ENCODE results near the gene TRPM2.

The TRPM2 gene

DNA sequence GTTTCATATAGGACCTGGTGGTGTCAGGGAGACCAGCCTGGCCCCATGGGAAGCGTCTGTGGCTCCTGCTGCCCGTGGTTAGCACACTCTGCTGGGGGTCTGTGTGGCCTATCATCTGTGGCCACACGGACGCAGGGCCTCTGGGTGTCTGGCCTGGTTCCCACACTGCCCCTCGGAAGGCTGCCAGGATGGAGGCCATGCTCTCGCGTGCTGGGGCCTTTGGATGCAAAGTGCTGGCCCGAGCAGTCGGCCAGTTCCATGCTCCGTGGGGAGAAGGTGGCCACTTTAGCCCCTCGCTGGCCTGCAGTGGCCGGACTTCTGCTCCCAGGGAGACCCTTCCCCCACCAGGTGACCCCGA is 81.1 kb downstream of the TRPM2 start:
- TF ChIP-seq ZFX (IDR thresholded peaks at IDR 0.05; ENCODE audit: borderline replicate concordance): no peak
- TF ChIP-seq, protein P1, sequence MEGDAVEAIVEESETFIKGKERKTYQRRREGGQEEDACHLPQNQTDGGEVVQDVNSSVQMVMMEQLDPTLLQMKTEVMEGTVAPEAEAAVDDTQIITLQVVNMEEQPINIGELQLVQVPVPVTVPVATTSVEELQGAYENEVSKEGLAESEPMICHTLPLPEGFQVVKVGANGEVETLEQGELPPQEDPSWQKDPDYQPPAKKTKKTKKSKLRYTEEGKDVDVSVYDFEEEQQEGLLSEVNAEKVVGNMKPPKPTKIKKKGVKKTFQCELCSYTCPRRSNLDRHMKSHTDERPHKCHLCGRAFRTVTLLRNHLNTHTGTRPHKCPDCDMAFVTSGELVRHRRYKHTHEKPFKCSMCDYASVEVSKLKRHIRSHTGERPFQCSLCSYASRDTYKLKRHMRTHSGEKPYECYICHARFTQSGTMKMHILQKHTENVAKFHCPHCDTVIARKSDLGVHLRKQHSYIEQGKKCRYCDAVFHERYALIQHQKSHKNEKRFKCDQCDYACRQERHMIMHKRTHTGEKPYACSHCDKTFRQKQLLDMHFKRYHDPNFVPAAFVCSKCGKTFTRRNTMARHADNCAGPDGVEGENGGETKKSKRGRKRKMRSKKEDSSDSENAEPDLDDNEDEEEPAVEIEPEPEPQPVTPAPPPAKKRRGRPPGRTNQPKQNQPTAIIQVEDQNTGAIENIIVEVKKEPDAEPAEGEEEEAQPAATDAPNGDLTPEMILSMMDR (IDR thresholded peaks at IDR 0.05): no peak

DNA sequence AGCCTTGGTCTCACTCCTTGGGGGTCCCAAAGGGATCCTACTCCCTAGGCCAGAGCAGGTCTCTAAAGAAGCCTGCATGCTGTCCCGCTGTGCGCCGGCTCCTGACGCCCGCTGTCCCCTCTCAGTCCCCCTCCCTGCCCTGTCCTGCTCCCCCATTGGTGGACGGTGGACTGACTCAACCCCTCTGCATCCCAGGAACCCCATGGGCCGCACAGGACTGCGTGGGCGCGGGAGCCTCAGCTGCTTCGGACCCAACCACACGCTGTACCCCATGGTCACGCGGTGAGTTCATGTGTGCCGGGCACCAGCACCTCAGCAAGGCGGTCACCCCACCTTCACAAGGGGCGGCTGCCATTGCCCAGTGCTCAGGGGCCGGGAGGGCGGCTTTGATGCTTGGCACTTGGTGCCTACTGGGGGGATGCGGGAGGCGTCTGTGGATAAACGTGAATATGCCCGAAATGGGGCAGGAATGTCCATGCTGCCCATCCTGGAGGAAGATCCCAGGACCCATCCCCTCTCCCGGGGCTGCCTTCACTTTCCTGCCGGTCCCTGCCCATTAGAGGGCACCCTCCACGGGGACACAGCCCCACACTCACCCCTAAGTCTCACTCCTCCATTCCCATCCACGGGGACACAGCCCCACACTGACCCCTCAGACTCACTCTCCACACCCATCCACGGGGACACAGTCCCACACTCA is 81.7 kb downstream of the TRPM2 start:
- no peak for TF ChIP-seq ZFX (IDR thresholded peaks at IDR 0.05; ENCODE audit: borderline replicate concordance)
- TF ChIP-seq, protein P1 (IDR thresholded peaks at IDR 0.05): no peak
- no peak overlapping the region for H3K27ac ChIP-seq

More for the DNA sequence above, 81.1 kb downstream of the TRPM2 start:
- H3K27ac ChIP-seq: no peak overlapping the region

DNA sequence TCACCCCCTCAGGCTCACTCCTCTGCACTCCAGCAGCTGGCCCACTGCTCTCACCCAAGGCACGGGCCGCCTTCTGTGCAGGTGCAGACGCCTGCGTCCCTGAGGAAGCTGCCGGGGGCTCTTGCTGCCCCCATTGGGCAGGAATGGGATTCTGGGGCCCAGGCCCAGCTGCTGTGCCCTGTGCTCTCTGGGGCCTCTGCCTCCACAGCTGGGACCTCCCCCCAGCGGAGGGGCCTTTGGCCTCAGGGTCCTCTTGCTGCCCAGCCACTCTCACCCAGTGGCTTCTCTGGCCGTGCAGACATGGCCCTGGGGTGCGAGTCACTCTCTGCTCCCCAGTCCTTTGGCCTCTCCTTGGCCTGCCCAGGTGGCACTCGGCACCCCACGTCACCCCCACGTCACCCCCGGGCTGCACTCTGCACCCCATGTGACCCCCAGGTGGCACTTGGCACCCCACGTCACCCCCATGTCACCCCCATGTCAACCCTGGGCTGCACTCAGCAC is 82.7 kb downstream of the TRPM2 start:
- H3K27ac ChIP-seq: no peak overlapping the region
- TF ChIP-seq, protein P1 (IDR thresholded peaks at IDR 0.05): no peak
- no peak for TF ChIP-seq ZFX (IDR thresholded peaks at IDR 0.05; ENCODE audit: borderline replicate concordance)

DNA sequence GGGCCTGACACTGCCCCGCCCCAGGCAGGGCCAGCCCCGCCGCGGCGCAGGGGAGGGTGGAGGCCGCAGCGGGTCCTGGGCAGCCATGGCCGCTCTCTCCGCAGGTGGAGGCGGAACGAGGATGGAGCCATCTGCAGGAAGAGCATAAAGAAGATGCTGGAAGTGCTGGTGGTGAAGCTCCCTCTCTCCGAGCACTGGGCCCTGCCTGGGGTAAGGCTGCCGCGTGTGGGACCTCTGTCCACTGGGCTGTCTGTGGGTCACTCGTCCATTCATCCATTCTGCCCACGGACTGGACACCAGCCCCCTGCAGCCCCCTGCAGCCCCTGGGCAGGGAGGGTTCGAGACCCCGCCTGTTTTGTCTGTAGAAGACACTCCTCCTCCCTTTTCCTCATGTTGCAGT is 83.5 kb downstream of the TRPM2 start:
- no peak overlapping the region for H3K27ac ChIP-seq
- TF ChIP-seq, protein P1 (IDR thresholded peaks at IDR 0.05): no peak
- TF ChIP-seq ZFX (IDR thresholded peaks at IDR 0.05; ENCODE audit: borderline replicate concordance): no peak

DNA sequence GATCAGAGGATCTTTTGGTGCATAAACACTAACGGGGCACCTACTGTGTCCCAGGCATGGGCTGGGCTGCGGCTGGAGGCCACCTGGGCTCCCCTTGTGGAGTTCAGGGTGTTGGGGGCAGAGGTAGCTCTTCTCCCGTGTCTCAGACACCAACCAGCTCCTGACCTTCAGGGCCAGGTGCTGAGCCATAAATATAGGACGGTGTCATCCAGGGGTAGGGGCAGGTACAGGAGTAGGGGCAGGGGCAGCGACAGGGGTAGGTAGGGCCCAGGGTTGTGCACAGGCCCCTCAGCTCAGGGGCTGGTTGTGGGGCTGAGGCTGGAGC is 83.9 kb downstream of the TRPM2 start:
- TF ChIP-seq, protein P1 (IDR thresholded peaks at IDR 0.05): no peak
- TF ChIP-seq ZFX (IDR thresholded peaks at IDR 0.05; ENCODE audit: borderline replicate concordance): no peak
- H3K27ac ChIP-seq: no peak overlapping the region

DNA sequence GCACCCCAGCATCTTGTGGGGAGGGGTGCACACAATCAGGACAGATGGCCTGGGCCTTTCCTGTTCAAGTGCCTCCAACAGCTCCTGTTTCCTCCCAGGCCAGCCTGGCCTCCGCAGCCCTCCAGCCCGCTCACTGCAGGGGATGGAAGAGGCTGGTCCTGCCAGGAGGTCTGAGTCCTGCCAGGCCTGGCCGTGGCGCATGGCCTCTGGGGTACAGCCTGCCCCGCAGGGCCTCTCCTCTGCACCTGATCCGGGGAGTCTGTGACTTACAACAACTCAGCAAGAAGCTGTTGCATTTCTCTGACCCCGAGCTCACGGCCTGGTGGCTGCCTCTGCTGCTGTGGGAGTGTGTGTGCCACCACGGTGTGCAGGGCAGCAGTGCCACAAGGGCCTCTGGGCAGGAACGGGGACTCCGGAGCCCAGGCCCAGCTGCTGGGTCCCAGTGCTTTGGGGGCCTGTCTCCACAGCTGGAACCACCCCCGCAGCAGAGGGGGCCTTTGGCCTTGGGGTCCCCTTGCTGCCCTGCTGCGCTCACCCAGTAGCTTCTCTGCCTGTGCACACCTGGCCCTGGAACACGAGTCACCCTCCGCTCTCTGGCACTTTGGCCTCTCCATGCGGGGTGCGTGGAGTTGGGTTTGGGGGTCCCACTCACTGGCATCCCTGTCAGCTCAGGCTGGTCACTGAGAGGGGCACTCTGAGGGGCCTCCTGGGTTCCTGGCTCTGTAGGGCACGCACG is 84.4 kb downstream of the TRPM2 start:
- TF ChIP-seq ZFX (IDR thresholded peaks at IDR 0.05; ENCODE audit: borderline replicate concordance): no peak
- TF ChIP-seq, protein P1 (IDR thresholded peaks at IDR 0.05): no peak
- no peak overlapping the region for H3K27ac ChIP-seq
